ENCODE data around the gene MOB3B. TPM values are rescaled to one million over a fixed set of nuclear protein-coding genes. Genes with fewer than 3 reads are reported as not detected.

Gene MOB3B
- total RNA-seq, 2 experiments from 2014 or later = 0.05 to 0.13 TPM

DNA sequence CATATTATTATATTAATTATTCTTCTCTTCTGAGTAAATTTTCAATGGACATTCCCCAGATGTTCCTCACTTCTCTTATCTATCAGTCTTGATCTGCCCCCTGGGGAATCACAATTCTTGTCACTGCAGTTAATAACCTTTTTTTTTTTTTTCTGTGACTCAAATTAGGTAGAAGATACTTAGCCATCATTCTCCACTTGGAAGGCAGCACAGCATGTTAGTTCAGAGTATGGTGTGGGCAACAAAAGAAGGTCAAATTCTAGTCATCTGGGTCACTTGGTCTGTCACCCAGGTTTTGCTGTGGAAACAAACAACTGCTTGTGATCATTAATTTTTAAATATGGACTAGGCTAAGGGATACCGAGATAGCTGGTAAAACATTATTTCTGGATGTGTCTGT, 8.1 kb upstream of the MOB3B start:
- ChIA-PET POLR2A (no interaction called here), CTCF (interaction anchor here (1.0 to 2.2 kb wide), 2 partner anchors 8 to 205 kb away, joined by 6 to 11 read pairs; partner anchors contain the start of gene MOB3B)
- no peak for DNase-seq
- Mint-ChIP-seq H3K4me1 (peaks cover 1% of the 10 kb centered on the region), H3K36me3 (ENCODE audit: low read depth) (no peaks in the 10 kb centered on the region), H3K27me3 (peaks cover 1% of the 10 kb centered on the region), H3K27ac (no peak overlapping the region), H3K9me3 (no peaks in the 10 kb centered on the region), H3K4me3 (no peak overlapping the region)

GRCh38 chr9:27537027-27537435, 7.4 kb upstream of the MOB3B start:
- no peak for DNase-seq
- Mint-ChIP-seq H3K27me3 (peaks cover 1% of the 10 kb centered on the region), H3K27ac (no peak overlapping the region), H3K36me3 (ENCODE audit: low read depth) (no peaks in the 10 kb centered on the region), H3K4me1 (peaks cover 1% of the 10 kb centered on the region), H3K4me3 (no peak overlapping the region), H3K9me3 (no peaks in the 10 kb centered on the region)
- CTCF ChIA-PET = interaction anchor here (1.0 to 1.5 kb wide), 2 partner anchors 10 to 204 kb away, joined by 4 to 6 read pairs; no protein-coding TSS in a partner anchor
- POLR2A ChIA-PET = no interaction called here

GRCh38 chr9:27536168-27536567, 6.6 kb upstream of the MOB3B start:
- peaks cover 1% of the 10 kb centered on the region for H3K4me1 Mint-ChIP-seq
- no peak overlapping the region for H3K27ac Mint-ChIP-seq
- POLR2A ChIA-PET = no interaction called here

GRCh38 chr9:27535701-27536118, 6.1 kb upstream of the MOB3B start:
- ChIA-PET CTCF (interaction anchor here (1.5 kb wide), 2 partner anchors 11 to 203 kb away, joined by 4 read pairs; no protein-coding TSS in a partner anchor), POLR2A (no interaction called here)
- H3K27me3 Mint-ChIP-seq = peaks cover 7% of the 10 kb centered on the region
- no peaks in the 10 kb centered on the region for H3K36me3 Mint-ChIP-seq (ENCODE audit: low read depth)
- H3K9me3 Mint-ChIP-seq = no peaks in the 10 kb centered on the region
- H3K4me1 Mint-ChIP-seq = peaks cover 1% of the 10 kb centered on the region
- H3K4me3 Mint-ChIP-seq = no peak overlapping the region
- DNase-seq = no peak
- no peak overlapping the region for H3K27ac Mint-ChIP-seq

More at GRCh38 chr9:27536168-27536567, 6.6 kb upstream of the MOB3B start:
- H3K36me3 Mint-ChIP-seq (ENCODE audit: low read depth) = no peaks in the 10 kb centered on the region
- H3K9me3 Mint-ChIP-seq = no peaks in the 10 kb centered on the region
- H3K27me3 Mint-ChIP-seq = peaks cover 2% of the 10 kb centered on the region
- no peak overlapping the region for H3K4me3 Mint-ChIP-seq
- CTCF ChIA-PET = interaction anchor here (1.5 kb wide), 2 partner anchors 11 to 203 kb away, joined by 4 read pairs; no protein-coding TSS in a partner anchor
- no peak for DNase-seq

- POLR2A ChIA-PET = no interaction called here
- Mint-ChIP-seq H3K36me3 (ENCODE audit: low read depth) (no peaks in the 10 kb centered on the region), H3K27me3 (peaks cover 11% of the 10 kb centered on the region)
Measured at GRCh38 chr9:27534658-27535209, 5.1 kb upstream of the MOB3B start.

DNA sequence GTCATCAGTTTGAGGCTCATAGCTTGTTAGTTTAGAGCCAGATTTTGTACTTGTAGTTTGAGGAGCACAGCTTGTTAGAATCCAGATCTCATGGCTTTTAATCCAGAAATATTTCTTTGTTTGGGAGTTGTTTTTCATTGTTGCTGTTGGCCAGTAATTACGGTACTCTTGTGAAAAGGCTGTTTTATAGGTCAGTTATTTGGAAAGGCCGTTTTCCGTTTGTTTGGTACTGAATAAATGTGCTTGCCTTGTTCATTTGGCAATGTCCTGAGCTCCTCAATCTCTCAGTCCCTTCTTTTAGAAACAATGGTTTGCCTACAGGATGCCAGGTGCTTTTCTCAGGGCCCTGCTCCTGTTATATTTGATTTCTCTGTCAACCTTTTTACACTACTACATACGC, 4.5 kb upstream of the MOB3B start:
- peaks cover 12% of the 10 kb centered on the region for H3K27me3 Mint-ChIP-seq
- no peak overlapping the region for H3K4me3 Mint-ChIP-seq
- no peak overlapping the region for H3K27ac Mint-ChIP-seq
- no peaks in the 10 kb centered on the region for H3K9me3 Mint-ChIP-seq
- peaks cover 1% of the 10 kb centered on the region for H3K4me1 Mint-ChIP-seq
- ChIA-PET CTCF (interaction anchor here (2.2 kb wide), 1 partner anchor 201 kb away, joined by 8 read pairs; no protein-coding TSS in a partner anchor), POLR2A (no interaction called here)
- no peaks in the 10 kb centered on the region for H3K36me3 Mint-ChIP-seq (ENCODE audit: low read depth)
- no peak for DNase-seq

More at GRCh38 chr9:27534658-27535209, 5.1 kb upstream of the MOB3B start:
- Mint-ChIP-seq H3K9me3 (no peaks in the 10 kb centered on the region), H3K27ac (no peak overlapping the region), H3K4me1 (peaks cover 1% of the 10 kb centered on the region), H3K4me3 (no peak overlapping the region)
- CTCF ChIA-PET = no interaction called here
- no peak for DNase-seq

- Mint-ChIP-seq H3K36me3 (ENCODE audit: low read depth) (no peaks in the 10 kb centered on the region), H3K4me3 (no peak overlapping the region), H3K27ac (no peak overlapping the region), H3K4me1 (peaks cover 6% of the 10 kb centered on the region), H3K27me3 (peaks cover 15% of the 10 kb centered on the region), H3K9me3 (no peaks in the 10 kb centered on the region)
- DNase-seq = no peak
- ChIA-PET POLR2A (no interaction called here), CTCF (interaction anchor here (2.2 kb wide), 1 partner anchor 200 kb away, joined by 8 read pairs; no protein-coding TSS in a partner anchor)
Measured at GRCh38 chr9:27533311-27533710, 3.7 kb upstream of the MOB3B start.

DNA sequence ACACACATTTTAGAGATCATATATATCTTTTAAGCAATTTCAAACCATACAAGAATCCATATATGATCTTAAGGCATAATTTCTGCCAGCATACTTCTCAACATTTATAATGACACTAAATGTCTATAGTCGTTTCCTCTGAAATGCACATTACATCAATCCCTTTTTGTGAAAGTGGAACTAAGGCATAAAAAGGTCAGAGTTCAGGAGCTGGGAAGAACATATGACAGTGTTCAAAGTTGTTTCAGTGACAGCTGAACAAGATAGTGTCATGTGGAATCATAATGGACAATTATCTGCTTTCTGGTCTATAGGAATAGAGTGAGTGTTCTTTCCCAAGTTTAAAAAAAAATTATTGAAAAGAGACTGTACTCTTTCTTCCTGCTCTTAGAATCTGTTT, 2.4 kb upstream of the MOB3B start:
- Mint-ChIP-seq H3K9me3 (no peaks in the 10 kb centered on the region), H3K4me1 (peaks cover 10% of the 10 kb centered on the region), H3K27me3 (peaks cover 26% of the 10 kb centered on the region), H3K27ac (no peak overlapping the region), H3K36me3 (ENCODE audit: low read depth) (no peaks in the 10 kb centered on the region), H3K4me3 (no peak overlapping the region)
- POLR2A ChIA-PET = no interaction called here
- DNase-seq = no peak
- CTCF ChIA-PET = interaction anchor here (1.0 to 2.2 kb wide), 2 partner anchors 9 to 199 kb away, joined by 3 to 8 read pairs; no protein-coding TSS in a partner anchor

DNA sequence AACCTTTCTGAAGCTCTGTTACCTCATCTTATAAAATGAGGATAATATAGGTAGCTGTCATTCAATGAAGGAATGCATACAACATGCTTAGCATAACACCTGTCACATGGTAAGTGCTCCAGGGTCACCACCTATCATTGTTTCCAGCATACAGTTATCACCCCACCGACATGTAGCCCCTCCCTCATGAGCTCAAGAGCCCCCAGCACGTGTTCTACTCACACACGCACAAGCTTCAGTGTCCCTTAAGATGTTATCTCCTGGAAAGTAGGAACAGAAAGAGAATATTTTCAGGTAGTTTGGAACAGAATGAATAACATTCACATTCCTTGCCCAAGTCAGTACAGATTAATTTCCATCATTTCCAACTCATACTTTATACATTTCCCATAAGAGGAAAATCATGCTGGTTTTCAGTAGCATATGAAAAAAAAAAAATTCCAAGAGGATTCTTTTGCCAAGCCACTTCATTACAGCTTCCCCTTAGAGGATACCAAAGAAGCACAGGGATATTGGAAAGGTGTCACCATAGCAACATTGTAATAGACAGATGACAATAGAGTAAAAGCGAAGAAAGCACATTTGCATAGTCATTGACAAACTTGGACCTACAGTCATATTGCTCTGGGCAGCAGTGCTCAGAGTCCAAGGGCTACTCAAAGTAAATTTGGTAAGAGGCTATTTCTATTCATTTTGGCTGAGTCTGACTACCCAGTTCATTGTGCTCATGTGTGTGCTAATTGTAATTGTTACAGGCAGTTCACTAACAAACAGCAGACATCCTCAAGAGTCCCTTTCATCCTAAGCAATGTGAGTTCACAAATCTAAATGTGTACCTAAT, 1.5 kb upstream of the MOB3B start:
- Mint-ChIP-seq H3K4me3 (no peak overlapping the region), H3K27me3 (peaks cover 34% of the 10 kb centered on the region), H3K36me3 (ENCODE audit: low read depth) (no peaks in the 10 kb centered on the region), H3K4me1 (peaks cover 10% of the 10 kb centered on the region), H3K27ac (no peak overlapping the region), H3K9me3 (no peaks in the 10 kb centered on the region)
- no peak for DNase-seq
- CTCF ChIA-PET = interaction anchor here (0.9 to 4.9 kb wide), 10 partner anchors 8 to 199 kb away, joined by 3 to 67 read pairs (median 6); no protein-coding TSS in a partner anchor
- POLR2A ChIA-PET = interaction anchor here (0.8 kb wide), 1 partner anchor 42 kb away, joined by 3 read pairs; no protein-coding TSS in a partner anchor

- H3K27ac Mint-ChIP-seq = no peak overlapping the region
- H3K4me1 Mint-ChIP-seq = peaks cover 9% of the 10 kb centered on the region
- H3K4me3 Mint-ChIP-seq = peak overlapping the region; percentile 79
- peaks cover 45% of the 10 kb centered on the region for H3K27me3 Mint-ChIP-seq
- ChIA-PET CTCF (interaction anchor here (0.7 to 4.9 kb wide), 18 partner anchors 10 to 196 kb away, joined by 3 to 67 read pairs (median 4); partner anchors contain the start of gene C9orf72), POLR2A (interaction anchor here (0.9 kb wide), 1 partner anchor 44 kb away, joined by 3 read pairs; the partner anchor contains the start of gene C9orf72)
- DNase-seq = peak; percentile 30
- no peaks in the 10 kb centered on the region for H3K36me3 Mint-ChIP-seq (ENCODE audit: low read depth)
- no peaks in the 10 kb centered on the region for H3K9me3 Mint-ChIP-seq
Measured at GRCh38 chr9:27528886-27529315, 713 bp downstream of the MOB3B start.

GRCh38 chr9:27528076-27528885, 1.3 kb downstream of the MOB3B start:
- H3K4me3 Mint-ChIP-seq = peak overlapping the region; percentile 79
- POLR2A ChIA-PET = no interaction called here
- peaks cover 9% of the 10 kb centered on the region for H3K4me1 Mint-ChIP-seq
- peak; percentile 53 for DNase-seq
- H3K27ac Mint-ChIP-seq = no peak overlapping the region
- H3K36me3 Mint-ChIP-seq (ENCODE audit: low read depth) = no peaks in the 10 kb centered on the region
- H3K27me3 Mint-ChIP-seq = peaks cover 44% of the 10 kb centered on the region
- CTCF ChIA-PET = interaction anchor here (4.9 kb wide), 1 partner anchor 196 kb away, joined by 67 read pairs; no protein-coding TSS in a partner anchor
- H3K9me3 Mint-ChIP-seq = no peaks in the 10 kb centered on the region

DNA sequence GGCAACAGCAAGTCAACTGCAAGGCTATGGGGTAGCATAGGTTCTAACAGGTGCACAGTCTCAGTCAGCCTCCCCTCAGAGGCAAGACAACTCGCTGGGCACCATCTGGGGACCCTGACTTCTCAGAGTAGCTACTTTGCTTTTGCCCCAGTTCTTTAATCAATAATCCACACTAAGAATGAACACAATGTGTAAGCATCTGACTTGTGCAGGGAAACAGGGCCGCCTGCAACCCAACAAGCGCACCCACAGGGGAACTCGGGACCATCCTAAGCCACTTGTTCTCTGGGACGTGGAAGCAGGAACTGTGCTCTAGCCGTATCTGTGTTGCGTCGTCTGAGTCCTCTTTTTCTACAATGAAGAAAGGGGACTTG, 1.9 kb downstream of the MOB3B start:
- no peak for DNase-seq
- H3K4me1 Mint-ChIP-seq = peaks cover 9% of the 10 kb centered on the region
- H3K4me3 Mint-ChIP-seq = peak overlapping the region; percentile 79
- H3K36me3 Mint-ChIP-seq (ENCODE audit: low read depth) = no peaks in the 10 kb centered on the region
- H3K9me3 Mint-ChIP-seq = no peaks in the 10 kb centered on the region
- H3K27ac Mint-ChIP-seq = no peak overlapping the region
- CTCF ChIA-PET = interaction anchor here (4.9 kb wide), 1 partner anchor 195 kb away, joined by 67 read pairs; no protein-coding TSS in a partner anchor
- POLR2A ChIA-PET = no interaction called here
- H3K27me3 Mint-ChIP-seq = peaks cover 46% of the 10 kb centered on the region

Data from activated CD4-positive, alpha-beta memory T cell treated with anti-CD3 and anti-CD28 coated beads, Interleukin-2, amount 10 ng/mL, durations not matched to agents 7 days and 5 days (primary cell).